Loucy (cell line): ENCODE measurements around the gene TMEM231.

Source experiments
- CTCF ChIP-seq: fragments of 200-600 bp; sonication (generic); conservative IDR thresholded peaks from 2 replicates; pipeline ENCODE4 v1.5.1; 2014; ENCODE audit warnings: mild to moderate bottlenecking, antibody characterized with exemption, low read length
- EZH2phosphoT487 ChIP-seq: fragments of 200-600 bp; IDR thresholded peaks from 2 replicates; pipeline ENCODE4 v1.6.1; 2018; ENCODE audit warnings: antibody characterized with exemption, mild to moderate bottlenecking, moderate library complexity, borderline replicate concordance

GRCh38 chr16:75488322-75488721 is 67.7 kb downstream of the TMEM231 start:
- TF ChIP-seq CTCF (no peak), EZH2phosphoT487 (no peak)
